ENCODE data around the gene SLC49A4.

The SLC49A4 gene

GRCh38 chr3:122828281-122828680, 33.4 kb downstream of the SLC49A4 start:
- no peak for DNase-seq (ENCODE audit: low spot score)
- in situ Hi-C loops (cut with MboI; ENCODE audit: low sequenced_read_pairs, unreplicated experiment) = no loop called here
- no peak for TF ChIP-seq CTCF (IDR thresholded peaks at IDR 0.05; ENCODE audit: borderline replicate concordance, control extremely low read depth, extremely low read depth, insufficient read depth, missing control alignments)

DNA sequence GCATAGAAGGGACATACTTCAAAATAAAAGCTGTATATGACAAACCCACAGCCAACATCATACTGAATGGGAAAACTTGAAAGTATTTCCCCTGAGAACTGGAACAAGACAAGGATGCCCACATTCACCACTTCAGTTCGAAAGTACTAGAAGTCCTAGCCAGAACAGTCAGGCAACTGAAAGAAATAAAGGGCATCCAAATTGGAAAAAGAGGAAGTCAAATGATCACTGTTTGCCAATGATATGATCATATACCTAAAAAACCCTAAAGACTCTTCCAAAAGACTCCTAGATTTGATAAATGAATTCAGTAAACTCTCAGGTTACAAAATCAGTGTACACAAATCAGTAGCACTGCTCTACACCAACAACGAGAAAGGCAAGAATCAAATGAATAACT, 40.7 kb downstream of the SLC49A4 start:
- TF ChIP-seq CTCF (IDR thresholded peaks at IDR 0.05; ENCODE audit: borderline replicate concordance, control extremely low read depth, extremely low read depth, insufficient read depth, missing control alignments) = no peak
- in situ Hi-C loops (cut with MboI; ENCODE audit: low sequenced_read_pairs, unreplicated experiment) = no loop called here
- DNase-seq (ENCODE audit: low spot score) = no peak

DNA sequence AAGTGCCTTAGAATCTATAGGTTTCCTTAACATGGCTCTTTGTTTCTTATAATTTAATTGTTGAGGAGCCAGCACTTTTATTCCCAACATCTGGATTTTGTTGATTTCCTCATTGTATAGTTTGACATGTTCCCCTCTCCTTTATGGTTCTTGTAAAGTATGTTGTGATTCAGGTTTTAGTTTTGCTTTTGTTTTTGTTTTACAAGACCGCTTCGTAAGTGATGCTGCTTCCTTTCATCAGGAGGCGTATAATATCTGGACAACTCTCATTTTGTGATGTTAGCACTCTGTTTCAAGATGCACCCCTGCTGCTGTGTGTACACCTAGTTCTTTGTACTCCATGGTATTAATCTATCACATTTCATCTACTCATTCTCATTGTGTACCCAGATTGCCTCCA, 48.7 kb downstream of the SLC49A4 start:
- in situ Hi-C loops (cut with MboI; ENCODE audit: low sequenced_read_pairs, unreplicated experiment) = no loop called here
- DNase-seq (ENCODE audit: low spot score) = no peak
- TF ChIP-seq CTCF (IDR thresholded peaks at IDR 0.05; ENCODE audit: borderline replicate concordance, control extremely low read depth, extremely low read depth, insufficient read depth, missing control alignments) = no peak

- DNase-seq (ENCODE audit: low spot score) = peak; percentile 32
- no peak for TF ChIP-seq CTCF (IDR thresholded peaks at IDR 0.05; ENCODE audit: borderline replicate concordance, control extremely low read depth, extremely low read depth, insufficient read depth, missing control alignments)
- in situ Hi-C loops (cut with MboI; ENCODE audit: low sequenced_read_pairs, unreplicated experiment) = no loop called here
Measured at GRCh38 chr3:122857019-122857418, 62.1 kb downstream of the SLC49A4 start.

- TF ChIP-seq CTCF (IDR thresholded peaks at IDR 0.05; ENCODE audit: borderline replicate concordance, control extremely low read depth, extremely low read depth, insufficient read depth, missing control alignments) = no peak
- in situ Hi-C loops (cut with MboI; ENCODE audit: low sequenced_read_pairs, unreplicated experiment) = no loop called here
- DNase-seq (ENCODE audit: low spot score) = no peak
Measured at GRCh38 chr3:122858373-122858772, 63.5 kb downstream of the SLC49A4 start.

DNA sequence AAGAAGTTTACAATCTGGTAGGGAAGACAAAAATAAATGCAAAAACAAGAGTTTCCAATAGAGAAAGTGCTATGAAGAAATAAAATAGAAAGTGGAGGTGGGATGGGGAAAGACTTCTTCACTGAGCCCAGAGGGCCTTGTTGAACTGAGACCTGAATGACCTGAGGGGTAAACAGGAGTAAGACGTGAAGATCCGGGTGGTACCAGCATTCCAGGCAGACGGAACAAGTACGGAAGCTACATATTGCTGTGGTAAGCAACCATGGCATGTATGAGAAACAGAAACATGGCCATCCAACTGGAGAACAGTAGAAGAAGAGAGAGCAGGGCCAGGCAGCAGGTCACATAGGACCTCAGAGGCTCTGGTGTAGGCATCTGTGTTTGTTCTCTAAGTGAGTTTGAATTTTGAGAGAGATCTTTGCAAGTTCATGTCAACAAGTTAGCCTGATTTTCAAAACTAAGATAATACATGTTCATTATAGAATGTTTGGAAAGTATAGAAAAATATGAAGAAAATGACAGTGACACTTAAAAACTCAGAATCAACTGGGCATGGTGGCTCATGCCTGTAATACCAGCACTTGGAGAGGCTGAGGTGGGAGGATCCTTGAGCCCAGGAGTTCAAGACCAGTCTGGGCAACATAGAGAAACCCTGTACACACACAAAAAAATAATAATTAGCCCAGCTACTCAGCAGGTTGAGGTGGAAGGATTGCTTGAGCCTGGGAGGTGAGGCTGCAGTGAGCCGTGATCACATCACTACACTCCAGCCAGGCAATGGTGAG, 64.3 kb downstream of the SLC49A4 start:
- DNase-seq (ENCODE audit: low spot score) = no peak
- in situ Hi-C loops (cut with MboI; ENCODE audit: low sequenced_read_pairs, unreplicated experiment) = no loop called here
- TF ChIP-seq CTCF (IDR thresholded peaks at IDR 0.05; ENCODE audit: borderline replicate concordance, control extremely low read depth, extremely low read depth, insufficient read depth, missing control alignments) = no peak

All from GM13976 (cell line).